Tibial nerve (tissue), 4 donors: ENCODE results near the gene SLC14A1. TPM values are rescaled to one million over a fixed set of nuclear protein-coding genes. Genes with fewer than 3 reads are reported as not detected.

Experiments used
- DNase-seq, 2 donors: peaks; one replicate each; pipeline ENCODE4 v3.0.0-alpha.2; 2019; ENCODE audit warnings: low spot score in 2 of 2
- H3K27ac ChIP-seq, 4 donors: fragments of 200-600 bp; sonication (generic) in 3 of 4; one replicate each; pipeline ENCODE4 v1.5.1; 2017 to 2019; ENCODE audit warnings: mild to moderate bottlenecking in 1 of 4
- H3K27me3 ChIP-seq, 2 donors: fragments of 200-600 bp; sonication (generic) in 1 of 2; one replicate each; pipeline versions ENCODE4 v1.5.1 to v1.6.0; 2017 to 2019
- H3K36me3 ChIP-seq, 3 donors: fragments of 200-600 bp; sonication (generic); one replicate each; pipeline ENCODE4 v1.5.1; 2018 to 2019
- H3K4me1 ChIP-seq, 4 donors: fragments of 200-600 bp; sonication (generic) in 3 of 4; one replicate each; pipeline ENCODE4 v1.5.1; 2017 to 2019
- H3K4me3 ChIP-seq, 4 donors: fragments of 200-600 bp; sonication (generic) in 3 of 4; one replicate each; pipeline ENCODE4 v1.5.1; 2017 to 2019; ENCODE audit warnings: mild to moderate bottlenecking in 1 of 4, moderate library complexity in 1 of 4
- H3K9me3 ChIP-seq, 4 donors: fragments of 200-600 bp; sonication (generic) in 3 of 4; one replicate each; pipeline ENCODE4 v1.5.1; 2017 to 2019
- CTCF ChIP-seq, 5 experiments: fragments of 200-600 bp in 3 of 5; fragments of 450-650 bp in 2 of 5; sonication (generic) in 3 of 5; IDR thresholded peaks; one replicate each; pipeline ENCODE4 v1.5.1; 2016 to 2019; ENCODE audit warnings: antibody characterized with exemption in 5 of 5, mild to moderate bottlenecking in 3 of 5, moderate library complexity in 2 of 5
- EP300 ChIP-seq, 2 donors: sonication (generic); formaldehyde crosslinking; IDR thresholded peaks; one replicate each; pipeline ENCODE4 v1.6.1; 2017; ENCODE audit warnings: antibody characterized with exemption in 2 of 2, mild to moderate bottlenecking in 1 of 2
- POLR2A ChIP-seq, 2 donors: fragments of 450-650 bp; IDR thresholded peaks; one replicate each; pipeline ENCODE4 v1.6.1; 2017; ENCODE audit warnings: antibody characterized with exemption in 2 of 2, mild to moderate bottlenecking in 2 of 2, moderate library complexity in 2 of 2
- WGBS, 2 donors: methylation state at CpG; one replicate each; pipeline ENCODE4 v1.1.5; 2018; 5-methylcytosine and 5-hydroxymethylcytosine counted together
- total RNA-seq, 4 donors: library from RNA; depleted of rRNA; stranded (reverse); fragments of >200 nt; gene quantifications; one replicate each; pipeline ENCODE4 v1.1.0, GENCODE V29; 2016

The SLC14A1 gene
- total RNA-seq, 4 donors from 2014 or later = 0.39 to 3.7 (median 0.60) TPM; not detected in 1

- DNase-seq = no peak
- Histone ChIP-seq H3K9me3 (no peaks in the 10 kb centered on the region), H3K27me3 (no peaks in the 10 kb centered on the region), H3K36me3 (no peaks in the 10 kb centered on the region), H3K4me1 (no peaks in the 10 kb centered on the region), H3K27ac (no peak overlapping the region), H3K4me3 (no peak overlapping the region)
- 76 to 81% methylated on average over 5 of the region's 5 CpGs for WGBS, 2 donors
- no peak for TF ChIP-seq EP300 (IDR thresholded peaks at IDR 0.05)
- no peak for TF ChIP-seq CTCF (IDR thresholded peaks at IDR 0.05)
- TF ChIP-seq POLR2A (IDR thresholded peaks at IDR 0.05) = no peak
Measured at GRCh38 chr18:45745817-45746461, 22.0 kb downstream of the SLC14A1 start.

GRCh38 chr18:45748501-45748900, 24.5 kb downstream of the SLC14A1 start:
- no peak for TF ChIP-seq POLR2A (IDR thresholded peaks at IDR 0.05)
- no peak for TF ChIP-seq EP300 (IDR thresholded peaks at IDR 0.05)
- no peak for TF ChIP-seq CTCF (IDR thresholded peaks at IDR 0.05)
- H3K27ac ChIP-seq = no peak overlapping the region
- no peaks in the 10 kb centered on the region for H3K27me3 ChIP-seq
- H3K4me1 ChIP-seq = no peaks in the 10 kb centered on the region
- WGBS, 2 donors = 41 to 44% methylated on average over 2 of the region's 2 CpGs
- no peaks in the 10 kb centered on the region for H3K9me3 ChIP-seq
- no peak overlapping the region for H3K4me3 ChIP-seq
- H3K36me3 ChIP-seq = no peaks in the 10 kb centered on the region
- DNase-seq = no peak

GRCh38 chr18:45749918-45750689, 26.1 kb downstream of the SLC14A1 start:
- WGBS, 2 donors = 74 to 76% methylated on average over 6 of the region's 6 CpGs
- Histone ChIP-seq H3K4me3 (no peak overlapping the region), H3K4me1 (peaks cover 0 to 1% (median 0%) of the 10 kb centered on the region in 4 donors), H3K36me3 (no peaks in the 10 kb centered on the region), H3K9me3 (no peaks in the 10 kb centered on the region), H3K27me3 (no peaks in the 10 kb centered on the region), H3K27ac (no peak overlapping the region)
- TF ChIP-seq POLR2A (IDR thresholded peaks at IDR 0.05) (no peak), EP300 (IDR thresholded peaks at IDR 0.05) (no peak)
- DNase-seq = no peak

- Histone ChIP-seq H3K4me3 (no peak overlapping the region), H3K36me3 (no peaks in the 10 kb centered on the region), H3K9me3 (no peaks in the 10 kb centered on the region), H3K27me3 (no peaks in the 10 kb centered on the region), H3K4me1 (peaks cover 0 to 15% (median 0%) of the 10 kb centered on the region in 4 donors), H3K27ac (no peak overlapping the region)
- no peak for DNase-seq
- 80 to 81% methylated on average over 3 of the region's 3 CpGs for WGBS, 2 donors
- TF ChIP-seq CTCF (IDR thresholded peaks at IDR 0.05) = no peak
- no peak for TF ChIP-seq POLR2A (IDR thresholded peaks at IDR 0.05)
- no peak for TF ChIP-seq EP300 (IDR thresholded peaks at IDR 0.05)
Measured at GRCh38 chr18:45751766-45752165, 27.8 kb downstream of the SLC14A1 start.

GRCh38 chr18:45752681-45753080, 28.7 kb downstream of the SLC14A1 start:
- no peak for TF ChIP-seq EP300 (IDR thresholded peaks at IDR 0.05)
- Histone ChIP-seq H3K36me3 (no peaks in the 10 kb centered on the region), H3K4me1 (peaks cover 0 to 15% (median 0%) of the 10 kb centered on the region in 4 donors), H3K27ac (no peak overlapping the region), H3K4me3 (no peak overlapping the region), H3K9me3 (no peaks in the 10 kb centered on the region), H3K27me3 (no peaks in the 10 kb centered on the region)
- DNase-seq = no peak

- Histone ChIP-seq H3K36me3 (no peaks in the 10 kb centered on the region), H3K27ac (no peak overlapping the region), H3K4me3 (no peak overlapping the region), H3K27me3 (no peaks in the 10 kb centered on the region), H3K4me1 (peaks cover 0 to 15% (median 0%) of the 10 kb centered on the region in 4 donors), H3K9me3 (no peaks in the 10 kb centered on the region)
- TF ChIP-seq POLR2A (IDR thresholded peaks at IDR 0.05) (no peak), CTCF (IDR thresholded peaks at IDR 0.05) (no peak), EP300 (IDR thresholded peaks at IDR 0.05) (no peak)
- DNase-seq = no peak
- WGBS, 2 donors = 79 to 86% methylated on average over 1 of the region's 1 CpG
Measured at GRCh38 chr18:45753286-45753685, 29.3 kb downstream of the SLC14A1 start.
